Neural progenitor cell (in vitro differentiated cells): ENCODE results near the gene MGLL.

Source experiments
- EZH2 ChIP-seq: fragments of 200-600 bp; sonication (generic); IDR thresholded peaks from 2 replicates; pipeline ENCODE4 v1.6.1; 2017; ENCODE audit warnings: antibody characterized with exemption, mild to moderate bottlenecking, moderate library complexity
- TF ChIP-seq, protein P1 (sequence below): fragments of 200-600 bp; sonication (generic); IDR thresholded peaks from 2 replicates; pipeline ENCODE4 v1.5.1; 2017; ENCODE audit warnings: antibody characterized with exemption, mild to moderate bottlenecking

DNA sequence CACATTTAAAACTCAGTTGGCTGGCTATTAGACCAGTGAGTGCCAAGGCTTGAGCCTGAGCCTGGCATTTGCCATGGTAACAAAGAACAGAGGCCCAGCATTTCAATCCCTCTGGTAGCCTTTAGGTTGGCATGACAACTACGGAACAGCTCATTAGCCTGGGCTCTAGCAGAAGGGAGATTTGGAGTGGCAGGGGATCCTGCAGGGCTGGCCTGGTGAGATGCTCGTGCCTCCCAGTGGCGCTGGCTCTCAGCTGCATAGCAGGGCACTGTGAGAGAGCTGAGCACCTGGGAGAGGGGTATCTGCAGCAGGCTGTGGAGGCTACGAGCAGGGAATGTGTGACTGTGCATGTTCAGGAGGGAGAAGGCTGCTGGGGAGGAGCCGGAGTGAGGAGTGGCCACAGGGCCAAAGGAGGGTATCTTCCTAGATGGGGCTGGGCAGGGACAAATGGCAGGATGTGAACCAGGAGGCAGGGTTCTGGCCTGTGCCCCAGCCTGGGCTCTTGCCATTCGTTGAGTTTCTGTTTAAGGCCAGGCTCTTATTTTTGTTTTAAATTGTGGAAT is 155.1 kb downstream of the MGLL start:
- TF ChIP-seq, protein P1, sequence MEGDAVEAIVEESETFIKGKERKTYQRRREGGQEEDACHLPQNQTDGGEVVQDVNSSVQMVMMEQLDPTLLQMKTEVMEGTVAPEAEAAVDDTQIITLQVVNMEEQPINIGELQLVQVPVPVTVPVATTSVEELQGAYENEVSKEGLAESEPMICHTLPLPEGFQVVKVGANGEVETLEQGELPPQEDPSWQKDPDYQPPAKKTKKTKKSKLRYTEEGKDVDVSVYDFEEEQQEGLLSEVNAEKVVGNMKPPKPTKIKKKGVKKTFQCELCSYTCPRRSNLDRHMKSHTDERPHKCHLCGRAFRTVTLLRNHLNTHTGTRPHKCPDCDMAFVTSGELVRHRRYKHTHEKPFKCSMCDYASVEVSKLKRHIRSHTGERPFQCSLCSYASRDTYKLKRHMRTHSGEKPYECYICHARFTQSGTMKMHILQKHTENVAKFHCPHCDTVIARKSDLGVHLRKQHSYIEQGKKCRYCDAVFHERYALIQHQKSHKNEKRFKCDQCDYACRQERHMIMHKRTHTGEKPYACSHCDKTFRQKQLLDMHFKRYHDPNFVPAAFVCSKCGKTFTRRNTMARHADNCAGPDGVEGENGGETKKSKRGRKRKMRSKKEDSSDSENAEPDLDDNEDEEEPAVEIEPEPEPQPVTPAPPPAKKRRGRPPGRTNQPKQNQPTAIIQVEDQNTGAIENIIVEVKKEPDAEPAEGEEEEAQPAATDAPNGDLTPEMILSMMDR = no peak
- no peak for TF ChIP-seq EZH2
